Gastrocnemius medialis (tissue), 4 donors: ENCODE measurements around the gene ZNF326. TPM values are rescaled to one million over a fixed set of nuclear protein-coding genes. Genes with fewer than 3 reads are reported as not detected.

Source experiments
- ATAC-seq, 2 donors: fragments of 150-250 bp; one replicate each; pipeline ENCODE4 v1.9.1; 2016
- DNase-seq, 2 donors: peaks; one replicate each; pipeline ENCODE4 v3.0.0-alpha.2; 2019
- H3K27ac ChIP-seq, 4 donors: fragments of 200-600 bp; sonication (generic); 1 replicate in 1 of 4; 2 replicates in 3 of 4; pipeline ENCODE4 v1.5.1; 2016 to 2018; ENCODE audit warnings: mild to moderate bottlenecking in 2 of 4, moderate library complexity in 1 of 4
- H3K27me3 ChIP-seq, 3 donors: fragments of 200-600 bp; sonication (generic) in 2 of 3; 1 replicate in 1 of 3; 2 replicates in 2 of 3; pipeline versions ENCODE4 v1.5.1 to v1.6.0; 2016 to 2019; ENCODE audit warnings: mild to moderate bottlenecking in 1 of 3, moderate library complexity in 1 of 3
- H3K36me3 ChIP-seq, 2 donors: fragments of 200-600 bp; sonication (generic) in 1 of 2; one replicate each; pipeline ENCODE4 v1.5.1; 2017 to 2018
- H3K4me1 ChIP-seq, 2 donors: fragments of 200-600 bp; sonication (generic) in 1 of 2; one replicate each; pipeline ENCODE4 v1.5.1; 2016 to 2017; ENCODE audit warnings: mild to moderate bottlenecking in 2 of 2
- H3K4me3 ChIP-seq, 4 donors: fragments of 200-600 bp; sonication (generic) in 3 of 4; 1 replicate in 1 of 4; 2 replicates in 3 of 4; pipeline ENCODE4 v1.5.1; 2016 to 2019; ENCODE audit warnings: mild to moderate bottlenecking in 2 of 4
- H3K9me3 ChIP-seq, 3 donors: fragments of 200-600 bp; sonication (generic) in 2 of 3; 1 replicate in 1 of 3; 2 replicates in 2 of 3; pipeline ENCODE4 v1.5.1; 2016 to 2019
- CTCF ChIP-seq, 5 experiments: fragments of 450-650 bp in 3 of 5; fragments of 200-600 bp in 2 of 5; sonication (generic) in 2 of 5; IDR thresholded peaks in 4 of 5; conservative IDR thresholded peaks in 1 of 5; 1 replicate in 4 of 5; 2 replicates in 1 of 5; pipeline ENCODE4 v1.5.1; 2016 to 2019; ENCODE audit warnings: antibody characterized with exemption in 5 of 5, mild to moderate bottlenecking in 3 of 5, moderate library complexity in 3 of 5
- POLR2A ChIP-seq, 2 donors: fragments of 450-650 bp; IDR thresholded peaks; one replicate each; pipeline ENCODE4 v1.6.1; 2017; ENCODE audit warnings: antibody characterized with exemption in 2 of 2, mild to moderate bottlenecking in 2 of 2, moderate library complexity in 2 of 2
- in situ Hi-C, 4 donors: fragments of 200-750 bp; cut with MboI; loops; one replicate each; pipeline versions ENCODE4 v1.15.0 to v1.8.0; 2017; ENCODE audit warnings: low sequenced_read_pairs in 4 of 4
- intact Hi-C: fragments of 100-400 bp; cut with DNase I; formaldehyde crosslinking; loops from one replicate; pipeline ENCODE4 v1.15.1; 2023; ENCODE audit warnings: low total_unique reads
- total RNA-seq, 4 donors: library from RNA; depleted of rRNA; stranded (reverse); fragments of >200 nt; gene quantifications; one replicate each; pipeline versions ENCODE4 v1.1.0 to v1.2.3, GENCODE V29; 2016

ZNF326 gene
- total RNA-seq, 4 donors from 2014 or later = 5.8 to 10.8 (median 9.2) TPM

GRCh38 chr1:89987159-89987819 lies 7.6 kb upstream of the ZNF326 start:
- H3K4me3 ChIP-seq = no peak overlapping the region
- H3K27ac ChIP-seq = no peak overlapping the region
- H3K36me3 ChIP-seq = no peaks in the 10 kb centered on the region
- H3K4me1 ChIP-seq = peaks cover 0 to 3% of the 10 kb centered on the region in 2 donors
- TF ChIP-seq CTCF (IDR thresholded peaks at IDR 0.05 in 4 of 5, conservative IDR thresholded peaks at IDR 0.05 in 1 of 5) = peak; percentile 73 to 88 (median 79)
- no peak for TF ChIP-seq POLR2A (IDR thresholded peaks at IDR 0.05)
- intact Hi-C loops = loop anchor here (1.0 kb wide), 2 partner anchors 144 to 183 kb away; no protein-coding TSS in a partner anchor
- in situ Hi-C loops = loop anchor here (5.0 to 25.0 kb wide), 4 partner anchors 180 to 475 kb away; partner anchors contain the start of gene LRRC8B (in 1 of the 4)
- H3K27me3 ChIP-seq = no peaks in the 10 kb centered on the region
- ATAC-seq (peak; percentile 93 to 95), DNase-seq (peak in 1 of 2 donors; percentile 22)
- H3K9me3 ChIP-seq = no peaks in the 10 kb centered on the region

GRCh38 chr1:89989099-89989498 lies 5.8 kb upstream of the ZNF326 start:
- in situ Hi-C loops (loop anchor here (5.0 to 25.0 kb wide), 4 partner anchors 182 to 477 kb away; partner anchors contain the start of gene LRRC8B (in 1 of the 4)), intact Hi-C loops (no loop called here)
- no peaks in the 10 kb centered on the region for H3K27me3 ChIP-seq
- ATAC-seq (no peak), DNase-seq (no peak)
- no peaks in the 10 kb centered on the region for H3K36me3 ChIP-seq
- H3K4me1 ChIP-seq = peaks cover 0 to 3% of the 10 kb centered on the region in 2 donors
- no peak overlapping the region for H3K27ac ChIP-seq
- H3K9me3 ChIP-seq = no peaks in the 10 kb centered on the region
- TF ChIP-seq POLR2A (IDR thresholded peaks at IDR 0.05) (no peak), CTCF (IDR thresholded peaks at IDR 0.05 in 4 of 5, conservative IDR thresholded peaks at IDR 0.05 in 1 of 5) (no peak)
- H3K4me3 ChIP-seq = no peak overlapping the region

- TF ChIP-seq POLR2A (IDR thresholded peaks at IDR 0.05) (no peak), CTCF (IDR thresholded peaks at IDR 0.05 in 4 of 5, conservative IDR thresholded peaks at IDR 0.05 in 1 of 5) (no peak)
- H3K4me1 ChIP-seq = peaks cover 0 to 3% of the 10 kb centered on the region in 2 donors
- ATAC-seq = no peak
- H3K9me3 ChIP-seq = no peaks in the 10 kb centered on the region
- intact Hi-C loops (loop anchor here (5.0 to 10.0 kb wide), 2 partner anchors 167 to 465 kb away; partner anchors contain the start of genes LRRC8B and LRRC8D), in situ Hi-C loops (loop anchor here (5.0 to 25.0 kb wide), 4 partner anchors 182 to 477 kb away; partner anchors contain the start of gene LRRC8B (in 1 of the 4))
- H3K27me3 ChIP-seq = no peaks in the 10 kb centered on the region
- DNase-seq = no peak
- H3K4me3 ChIP-seq = no peak overlapping the region
- no peak overlapping the region for H3K27ac ChIP-seq
- H3K36me3 ChIP-seq = no peaks in the 10 kb centered on the region
Measured at GRCh38 chr1:89989799-89990198, 5.1 kb upstream of the ZNF326 start.

- peaks cover 1 to 6% of the 10 kb centered on the region in 2 donors for H3K4me1 ChIP-seq
- no peak overlapping the region for H3K4me3 ChIP-seq
- intact Hi-C loops (loop anchor here (5.0 to 10.0 kb wide), 2 partner anchors 169 to 466 kb away; partner anchors contain the start of genes LRRC8B and LRRC8D), in situ Hi-C loops (loop anchor here in 1 of 4 donors (25.0 kb wide), 1 partner anchor 479 kb away; the partner anchor contains the start of gene LRRC8B)
- no peaks in the 10 kb centered on the region for H3K36me3 ChIP-seq
- H3K9me3 ChIP-seq = no peaks in the 10 kb centered on the region
- no peak for ATAC-seq
- DNase-seq = no peak
- TF ChIP-seq CTCF (IDR thresholded peaks at IDR 0.05 in 4 of 5, conservative IDR thresholded peaks at IDR 0.05 in 1 of 5) = no peak
- no peak for TF ChIP-seq POLR2A (IDR thresholded peaks at IDR 0.05)
- H3K27me3 ChIP-seq = no peaks in the 10 kb centered on the region
- no peak overlapping the region for H3K27ac ChIP-seq
Measured at GRCh38 chr1:89990976-89991831, 3.7 kb upstream of the ZNF326 start.
